Mesendoderm (in vitro differentiated cells): ENCODE measurements around the gene CLN6.
"Not testable (repeated sequence)": the region's sequence is repeated elsewhere in the genome, so short reads cannot be mapped to it uniquely, and the experiment has no call there.

ENCODE experiments used
- DNase-seq: peaks from one replicate; pipeline ENCODE4 v3.0.0; 2013
- H2AK5ac ChIP-seq: 2 replicates; pipeline ENCODE4 v1.6.1; 2013; ENCODE audit warnings: low read length, inconsistent platforms
- H2BK120ac ChIP-seq: 2 replicates; pipeline ENCODE4 v1.6.1; 2013; ENCODE audit warnings: low read depth, mild to moderate bottlenecking, low read length, moderate library complexity, mixed read lengths
- H2BK15ac ChIP-seq: replicated peaks from 2 replicates; pipeline ENCODE4 v1.6.1; 2013; ENCODE audit warnings: low read depth, mild to moderate bottlenecking, moderate library complexity
- H2BK5ac ChIP-seq: 2 replicates; pipeline ENCODE4 v1.6.1; 2013; ENCODE audit warnings: low read length, inconsistent platforms
- H3K18ac ChIP-seq: 2 replicates; pipeline ENCODE4 v1.6.1; 2013; ENCODE audit warnings: mild to moderate bottlenecking, low read length, mixed read lengths
- H3K23ac ChIP-seq: one replicate; pipeline ENCODE4 v1.6.1; 2013; ENCODE audit warnings: low read length
- H3K27ac ChIP-seq: 2 replicates; pipeline ENCODE4 v1.5.1; 2013; ENCODE audit warnings: low read depth, mild to moderate bottlenecking, inconsistent platforms, low read length, moderate library complexity
- H3K27me3 ChIP-seq: 2 replicates; pipeline ENCODE4 v1.6.1; 2013; ENCODE audit warnings: low read length, control low read depth, mild to moderate bottlenecking, inconsistent platforms; ENCODE audit not compliant: insufficient read depth, poor library complexity
- H3K36me3 ChIP-seq: 2 replicates; pipeline ENCODE4 v1.6.1; 2013; ENCODE audit warnings: low read length, inconsistent platforms; ENCODE audit not compliant: control insufficient read depth, insufficient read depth
- H3K4ac ChIP-seq: one replicate; pipeline ENCODE4 v1.6.1; 2013; ENCODE audit warnings: low read depth, mild to moderate bottlenecking, low read length, moderate library complexity
- H3K4me1 ChIP-seq: 2 replicates; pipeline ENCODE4 v1.6.1; 2013; ENCODE audit warnings: low read depth, low read length, inconsistent platforms; ENCODE audit not compliant: control insufficient read depth
- H3K4me2 ChIP-seq: 2 replicates; pipeline ENCODE4 v1.6.1; 2013; ENCODE audit warnings: low read length
- H3K4me3 ChIP-seq: 2 replicates; pipeline ENCODE4 v1.5.1; 2013; ENCODE audit warnings: mild to moderate bottlenecking, low read length
- H3K56ac ChIP-seq: one replicate; pipeline ENCODE4 v1.6.1; 2013; ENCODE audit warnings: low read length
- H3K79me1 ChIP-seq: 2 replicates; pipeline ENCODE4 v1.6.1; 2013; ENCODE audit warnings: low read length, inconsistent platforms
- H3K79me2 ChIP-seq: 2 replicates; pipeline ENCODE4 v1.6.1; 2013; ENCODE audit warnings: mild to moderate bottlenecking, low read length; ENCODE audit not compliant: control insufficient read depth, insufficient read depth
- H3K9ac ChIP-seq: 2 replicates; pipeline ENCODE4 v1.6.1; 2013; ENCODE audit warnings: low read length, inconsistent platforms
- H4K5ac ChIP-seq: one replicate; pipeline ENCODE4 v1.6.1; 2013; ENCODE audit warnings: low read length
- H4K8ac ChIP-seq: one replicate; pipeline ENCODE4 v1.6.1; 2013; ENCODE audit warnings: low read depth, mild to moderate bottlenecking, control low read depth, low read length, moderate library complexity
- WGBS: extraction: QIAGEN DNeasy Blood & Tissue Kit; methylation state at CpG from one replicate; pipeline ENCODE4 v1.1.7; 2013; ENCODE audit warnings: low lambda C conversion rate, missing lambda C conversion rate; ENCODE audit not compliant: insufficient coverage; ENCODE audit errors: extremely low coverage; 5-methylcytosine and 5-hydroxymethylcytosine counted together

CLN6 gene

DNA sequence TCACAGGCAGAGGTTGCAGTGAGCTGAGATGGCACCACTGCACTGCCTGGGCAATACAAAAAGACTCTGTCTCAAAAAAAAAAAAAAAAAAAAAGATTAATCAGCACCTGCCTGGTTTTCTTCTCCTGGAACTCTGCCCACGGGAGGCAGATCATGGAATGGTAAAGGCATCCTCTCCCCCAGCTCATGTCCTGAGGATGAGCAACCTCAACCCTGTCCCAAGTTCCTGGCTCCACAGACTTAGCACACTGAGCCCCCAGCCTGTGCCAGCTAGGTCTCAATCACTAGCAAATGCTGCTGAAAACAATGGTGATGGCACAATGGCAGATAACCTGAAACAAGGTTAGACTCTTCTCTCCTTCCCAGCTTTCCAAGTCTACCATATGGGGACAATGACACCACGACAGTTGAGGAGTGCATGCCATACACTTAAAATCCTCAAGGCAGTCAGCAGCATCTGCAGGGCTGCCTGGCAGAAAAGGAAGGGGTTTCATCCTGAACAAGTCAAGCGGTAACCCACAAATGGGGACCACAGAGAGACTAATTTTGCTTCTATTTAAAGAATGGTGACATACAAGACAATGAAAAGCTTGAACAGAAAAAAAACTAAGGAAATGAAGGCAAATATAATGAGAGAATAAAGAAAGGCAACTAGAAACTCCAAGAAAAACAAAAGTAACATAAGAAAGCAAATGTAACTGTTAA is 4.8 kb downstream of the CLN6 start:
- H2BK5ac ChIP-seq = no peak overlapping the region
- H2BK120ac ChIP-seq = no peak overlapping the region
- H3K79me2 ChIP-seq = peaks cover 47% of the 10 kb centered on the region
- no peaks in the 10 kb centered on the region for H3K36me3 ChIP-seq
- H4K5ac ChIP-seq = no peak overlapping the region
- H2BK15ac ChIP-seq = no peak overlapping the region
- H3K4me2 ChIP-seq = no peak overlapping the region
- H3K4ac ChIP-seq = no peak overlapping the region
- H3K56ac ChIP-seq = no peak overlapping the region
- no peak overlapping the region for H3K23ac ChIP-seq
- no CpG with 5 or more reads among the region's 3 CpGs for WGBS
- no peak overlapping the region for H2AK5ac ChIP-seq
- no peak for DNase-seq
- H3K27me3 ChIP-seq = no peaks in the 10 kb centered on the region
- peaks cover 30% of the 10 kb centered on the region for H3K79me1 ChIP-seq
- peaks cover 6% of the 10 kb centered on the region for H3K4me1 ChIP-seq
- no peak overlapping the region for H3K4me3 ChIP-seq
- H3K27ac ChIP-seq = no peak overlapping the region
- H3K18ac ChIP-seq = no peak overlapping the region
- H3K9ac ChIP-seq = no peak overlapping the region
- H4K8ac ChIP-seq = no peak overlapping the region

GRCh38 chr15:68224108-68224507 is 5.4 kb downstream of the CLN6 start:
- Histone ChIP-seq H3K4me2 (no peak overlapping the region), H3K4me3 (no peak overlapping the region), H4K5ac (no peak overlapping the region), H2BK120ac (no peak overlapping the region), H3K27ac (no peak overlapping the region), H4K8ac (no peak overlapping the region), H3K27me3 (no peaks in the 10 kb centered on the region), H3K4me1 (peaks cover 6% of the 10 kb centered on the region), H3K79me1 (peaks cover 33% of the 10 kb centered on the region), H3K79me2 (peaks cover 48% of the 10 kb centered on the region), H3K9ac (no peak overlapping the region), H2AK5ac (no peak overlapping the region), H2BK15ac (no peak overlapping the region), H3K23ac (no peak overlapping the region), H3K4ac (no peak overlapping the region), H3K36me3 (no peaks in the 10 kb centered on the region), H3K56ac (no peak overlapping the region), H3K18ac (no peak overlapping the region), H2BK5ac (no peak overlapping the region)
- WGBS = no CpG with 5 or more reads among the region's 3 CpGs
- DNase-seq = no peak

DNA sequence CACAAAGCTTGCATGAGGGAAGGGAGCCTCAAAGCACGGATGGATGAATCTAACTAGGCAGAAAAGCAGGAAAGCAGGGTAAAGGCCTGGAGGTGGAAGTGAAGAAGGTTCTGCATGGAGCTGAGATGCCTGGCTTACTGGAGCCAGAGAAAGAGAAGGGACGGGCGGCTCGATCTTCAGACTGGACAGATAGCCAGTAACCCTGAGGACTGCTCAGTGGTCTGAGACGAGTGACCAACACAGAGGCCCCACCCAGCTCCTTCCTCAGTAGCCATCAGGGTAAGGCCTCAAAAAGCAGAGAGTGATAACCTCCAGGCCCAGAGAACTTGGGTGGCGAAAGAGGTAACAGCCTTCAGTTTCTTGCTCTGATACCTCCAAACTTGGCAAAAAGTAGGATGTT is 6.4 kb downstream of the CLN6 start:
- Histone ChIP-seq H3K23ac (no peak overlapping the region), H3K4ac (no peak overlapping the region), H4K8ac (no peak overlapping the region), H3K4me3 (no peak overlapping the region), H3K27me3 (no peaks in the 10 kb centered on the region), H3K56ac (no peak overlapping the region), H2AK5ac (no peak overlapping the region), H3K9ac (no peak overlapping the region), H2BK15ac (no peak overlapping the region), H4K5ac (no peak overlapping the region), H3K4me1 (peaks cover 5% of the 10 kb centered on the region), H2BK5ac (no peak overlapping the region), H3K79me2 (peaks cover 46% of the 10 kb centered on the region), H3K79me1 (peaks cover 36% of the 10 kb centered on the region), H3K4me2 (no peak overlapping the region), H2BK120ac (no peak overlapping the region), H3K27ac (no peak overlapping the region), H3K18ac (no peak overlapping the region), H3K36me3 (no peaks in the 10 kb centered on the region)
- DNase-seq = no peak
- WGBS = no CpG with 5 or more reads among the region's 6 CpGs

DNA sequence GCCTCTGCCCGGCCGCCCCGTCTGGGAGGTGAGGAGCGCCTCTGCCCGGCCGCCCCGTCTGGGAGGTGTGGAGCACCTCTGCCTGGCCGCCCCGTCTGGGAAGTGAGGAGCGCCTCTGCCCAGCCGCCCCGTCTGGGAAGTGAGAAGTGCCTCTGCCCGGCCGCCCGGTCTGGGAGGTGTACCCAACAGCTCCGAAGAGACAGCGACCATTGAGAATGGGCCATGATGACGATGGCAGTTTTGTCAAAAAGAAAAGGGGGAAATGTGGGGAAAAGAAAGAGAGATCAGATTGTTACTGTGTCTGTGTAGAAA is 7.1 kb downstream of the CLN6 start:
- not testable (repeated sequence) for H3K4me3 ChIP-seq, H4K5ac ChIP-seq, H3K4me2 ChIP-seq, H2BK15ac ChIP-seq, H3K56ac ChIP-seq, H2BK120ac ChIP-seq, H3K27me3 ChIP-seq, H3K9ac ChIP-seq, H3K4me1 ChIP-seq, H4K8ac ChIP-seq, H3K36me3 ChIP-seq, H3K23ac ChIP-seq, H3K27ac ChIP-seq, H2AK5ac ChIP-seq, H3K18ac ChIP-seq, H3K4ac ChIP-seq, DNase-seq, H2BK5ac ChIP-seq
- Histone ChIP-seq H3K79me1 (peaks cover 28% of the 10 kb centered on the region), H3K79me2 (peaks cover 41% of the 10 kb centered on the region)
- no CpG with 5 or more reads among the region's 18 CpGs for WGBS

- H2AK5ac ChIP-seq, H3K9ac ChIP-seq, H3K4me2 ChIP-seq, H3K23ac ChIP-seq, H4K5ac ChIP-seq, DNase-seq, H2BK15ac ChIP-seq, H3K27ac ChIP-seq, H3K4ac ChIP-seq, H2BK120ac ChIP-seq, H3K27me3 ChIP-seq, H3K36me3 ChIP-seq, H2BK5ac ChIP-seq, H3K18ac ChIP-seq, H3K4me3 ChIP-seq, H4K8ac ChIP-seq, H3K4me1 ChIP-seq, H3K56ac ChIP-seq: not testable (repeated sequence)
- H3K79me2 ChIP-seq = peaks cover 37% of the 10 kb centered on the region
- peaks cover 28% of the 10 kb centered on the region for H3K79me1 ChIP-seq
- no CpG with 5 or more reads among the region's 55 CpGs for WGBS
These were observed 7.7 kb downstream of the CLN6 start for GRCh38 chr15:68221530-68222431.
